RPMI7951 (cell line): ENCODE results near the gene NPIPB4. TPM values are rescaled to one million over a fixed set of nuclear protein-coding genes. Genes with fewer than 3 reads are reported as not detected.

Experiments used
- total RNA-seq: library from RNA; depleted of rRNA; stranded (reverse); fragments of >200 nt; shearing (Covaris generic); gene quantifications from 2 replicates; pipeline ENCODE4 v1.2.3, GENCODE V29; 2014; rRNA removed

Gene NPIPB4
- total RNA-seq, 1 experiment from 2014 or later: 3.8 TPM

Other genes with a start within 250 kb of the NPIPB4 start
- not detected in 2 replicates for gene IGSF6, start 205.1 kb downstream of the NPIPB4 start, total RNA-seq
- gene OTOA, start 193.8 kb downstream of the NPIPB4 start, total RNA-seq: not detected in 2 replicates
- gene UQCRC2, start 95.6 kb upstream of the NPIPB4 start, total RNA-seq: 95.0 and 102 TPM in 2 replicates
- not detected in 2 replicates for gene PDZD9, start 143.4 kb upstream of the NPIPB4 start, total RNA-seq
- 13.1 and 13.3 TPM in 2 replicates for gene MOSMO, start 150.4 kb upstream of the NPIPB4 start, total RNA-seq
- gene VWA3A, start 234.8 kb upstream of the NPIPB4 start, total RNA-seq: not detected in 2 replicates